GM21786 (cell line): ENCODE results near the gene BCOR.

ENCODE experiments used
- ATAC-seq: cut with Tn5 transposase; IDR thresholded peaks from one replicate; pipeline ENCODE4 v1.9.1; 2021; ENCODE audit not compliant: unreplicated experiment

BCOR gene

GRCh38 chrX:40068048-40068447 lies 29.7 kb downstream of the BCOR start:
- ATAC-seq = no peak

GRCh38 chrX:40066700-40067099 lies 31.1 kb downstream of the BCOR start:
- no peak for ATAC-seq

- no peak for ATAC-seq
Measured at GRCh38 chrX:40065296-40066046, 32.3 kb downstream of the BCOR start.

GRCh38 chrX:40064055-40064597 lies 33.6 kb downstream of the BCOR start:
- ATAC-seq = no peak

- ATAC-seq = no peak
Measured at GRCh38 chrX:40063555-40063954, 34.2 kb downstream of the BCOR start.

- no peak for ATAC-seq
Measured at GRCh38 chrX:40062525-40063155, 35.1 kb downstream of the BCOR start.

- no peak for ATAC-seq
Measured at GRCh38 chrX:40061871-40062524, 35.8 kb downstream of the BCOR start.

- ATAC-seq = no peak
Measured at GRCh38 chrX:40061005-40061404, 36.8 kb downstream of the BCOR start.

- no peak for ATAC-seq
Measured at GRCh38 chrX:40060356-40060845, 37.4 kb downstream of the BCOR start.

- ATAC-seq = no peak
Measured at GRCh38 chrX:40058719-40059118, 39.0 kb downstream of the BCOR start.

GRCh38 chrX:40057405-40057804 lies 40.4 kb downstream of the BCOR start:
- no peak for ATAC-seq

- ATAC-seq = no peak
Measured at GRCh38 chrX:40056420-40056819, 41.3 kb downstream of the BCOR start.

GRCh38 chrX:40055495-40055894 lies 42.3 kb downstream of the BCOR start:
- ATAC-seq = no peak

GRCh38 chrX:40054793-40055192 lies 43.0 kb downstream of the BCOR start:
- no peak for ATAC-seq

GRCh38 chrX:40050532-40050931 lies 47.2 kb downstream of the BCOR start:
- ATAC-seq = no peak

GRCh38 chrX:40049084-40049641 lies 48.6 kb downstream of the BCOR start:
- ATAC-seq = no peak

GRCh38 chrX:40047485-40047884 lies 50.3 kb downstream of the BCOR start:
- no peak for ATAC-seq

GRCh38 chrX:40043895-40044294 lies 53.9 kb downstream of the BCOR start:
- no peak for ATAC-seq

GRCh38 chrX:40041915-40042314 lies 55.8 kb downstream of the BCOR start:
- ATAC-seq = no peak

GRCh38 chrX:40040686-40041461 lies 56.9 kb downstream of the BCOR start:
- no peak for ATAC-seq

- no peak for ATAC-seq
Measured at GRCh38 chrX:40039887-40040286, 57.9 kb downstream of the BCOR start.
